D341Med (cell line): Measurements from ENCODE around the gene AIF1.

ENCODE experiments used
- DNase-seq: peaks from one replicate; pipeline ENCODE4 v3.0.0; 2012; ENCODE audit warnings: low spot score

AIF1 gene

GRCh38 chr6:31614684-31615578 lies at the start of gene AIF1:
Gene AIF1 (plus strand): TSS chr6:31615234. CDS start chr6:31615330, 96 bp downstream.
- no peak for DNase-seq

- no peak for DNase-seq
Observed at GRCh38 chr6:31567531-31568370, 47.3 kb upstream of the AIF1 start.

- DNase-seq, result no peak
Observed at GRCh38 chr6:31568537-31568961, 46.5 kb upstream of the AIF1 start.

- DNase-seq, result no peak
Observed at GRCh38 chr6:31569861-31570536, 45.0 kb upstream of the AIF1 start.

- DNase-seq, result no peak
Observed at GRCh38 chr6:31572041-31572911, 42.8 kb upstream of the AIF1 start, which contains the start of gene LTA. Gene LTA (plus strand): TSS chr6:31572289. CDS start chr6:31572743, 454 bp downstream.

- DNase-seq, result no peak
Observed at GRCh38 chr6:31573239-31574105, 41.6 kb upstream of the AIF1 start.

- DNase-seq, result no peak
Observed at GRCh38 chr6:31574106-31575061, 40.6 kb upstream of the AIF1 start.

- DNase-seq, result no peak
Observed at GRCh38 chr6:31575335-31575901, 39.6 kb upstream of the AIF1 start, which contains the start of gene TNF. Gene TNF (plus strand): TSS chr6:31575565. CDS start chr6:31575742, 177 bp downstream.

- DNase-seq, result no peak
Observed at GRCh38 chr6:31575952-31576685, 38.9 kb upstream of the AIF1 start.

- no peak for DNase-seq
Observed at GRCh38 chr6:31576897-31577578, 38.0 kb upstream of the AIF1 start.

- no peak for DNase-seq
Observed at GRCh38 chr6:31577579-31577966, 37.5 kb upstream of the AIF1 start.

- no peak for DNase-seq
Observed at GRCh38 chr6:31578184-31579118, 36.6 kb upstream of the AIF1 start.

GRCh38 chr6:31579119-31579505 lies 35.9 kb upstream of the AIF1 start:
- DNase-seq, result no peak

GRCh38 chr6:31579546-31580437 lies 35.2 kb upstream of the AIF1 start:
- DNase-seq, result no peak

- no peak for DNase-seq
Observed at GRCh38 chr6:31580438-31580740, 34.6 kb upstream of the AIF1 start.
